ENCODE results near the gene FAIM2. TPM values are rescaled to one million over a fixed set of nuclear protein-coding genes. Genes with fewer than 3 reads are reported as not detected.

FAIM2 gene
- total RNA-seq, 1 donor from 2014 or later, result not detected

GRCh38 chr12:49929581-49929980 is 25.9 kb upstream of the FAIM2 start:
- Histone ChIP-seq H3K36me3 (ENCODE audit: control insufficient read depth, insufficient read depth, low read length) (no peaks in the 10 kb centered on the region), H3K27me3 (ENCODE audit: control insufficient read depth, insufficient read depth, low read length) (no peaks in the 10 kb centered on the region), H3K4me3 (ENCODE audit: low read depth, low read length) (no peak overlapping the region)
- no peak for TF ChIP-seq CTCF (IDR thresholded peaks at IDR 0.05; ENCODE audit: insufficient read depth, low read length, poor library complexity, severe bottlenecking)
- no peak for DNase-seq (ENCODE audit: low read depth)

GRCh38 chr12:49928471-49928870 is 24.8 kb upstream of the FAIM2 start:
- Histone ChIP-seq H3K4me3 (ENCODE audit: low read depth, low read length) (no peak overlapping the region), H3K36me3 (ENCODE audit: control insufficient read depth, insufficient read depth, low read length) (no peaks in the 10 kb centered on the region), H3K27me3 (ENCODE audit: control insufficient read depth, insufficient read depth, low read length) (no peaks in the 10 kb centered on the region)
- DNase-seq (ENCODE audit: low read depth), result no peak
- TF ChIP-seq CTCF (IDR thresholded peaks at IDR 0.05; ENCODE audit: insufficient read depth, low read length, poor library complexity, severe bottlenecking), result no peak

- no peak for TF ChIP-seq CTCF (IDR thresholded peaks at IDR 0.05; ENCODE audit: insufficient read depth, low read length, poor library complexity, severe bottlenecking)
- Histone ChIP-seq H3K36me3 (ENCODE audit: control insufficient read depth, insufficient read depth, low read length) (no peaks in the 10 kb centered on the region), H3K4me3 (ENCODE audit: low read depth, low read length) (no peak overlapping the region), H3K27me3 (ENCODE audit: control insufficient read depth, insufficient read depth, low read length) (peaks cover 2% of the 10 kb centered on the region)
- DNase-seq (ENCODE audit: low read depth), result no peak
These were observed 21.9 kb upstream of the FAIM2 start for GRCh38 chr12:49925433-49926204.

GRCh38 chr12:49924628-49925246 is 21.0 kb upstream of the FAIM2 start:
- Histone ChIP-seq H3K4me3 (ENCODE audit: low read depth, low read length) (no peak overlapping the region), H3K36me3 (ENCODE audit: control insufficient read depth, insufficient read depth, low read length) (no peaks in the 10 kb centered on the region), H3K27me3 (ENCODE audit: control insufficient read depth, insufficient read depth, low read length) (peaks cover 2% of the 10 kb centered on the region)
- no peak for DNase-seq (ENCODE audit: low read depth)
- no peak for TF ChIP-seq CTCF (IDR thresholded peaks at IDR 0.05; ENCODE audit: insufficient read depth, low read length, poor library complexity, severe bottlenecking)

GRCh38 chr12:49923880-49924556 is 20.3 kb upstream of the FAIM2 start:
- no peak overlapping the region for H3K4me3 ChIP-seq (ENCODE audit: low read depth, low read length)
- no peak for TF ChIP-seq CTCF (IDR thresholded peaks at IDR 0.05; ENCODE audit: insufficient read depth, low read length, poor library complexity, severe bottlenecking)
- peaks cover 2% of the 10 kb centered on the region for H3K27me3 ChIP-seq (ENCODE audit: control insufficient read depth, insufficient read depth, low read length)
- DNase-seq (ENCODE audit: low read depth), result no peak
- no peaks in the 10 kb centered on the region for H3K36me3 ChIP-seq (ENCODE audit: control insufficient read depth, insufficient read depth, low read length)

Measured in kidney epithelial cell (primary cell).